Adrenal gland (tissue), 12 donors: ENCODE measurements around the gene RETN. TPM values are rescaled to one million over a fixed set of nuclear protein-coding genes. Genes with fewer than 3 reads are reported as not detected.
"Not testable (repeated sequence)": the region's sequence is repeated elsewhere in the genome, so short reads cannot be mapped to it uniquely, and the experiment has no call there.

ENCODE experiments used
- DNase-seq, 7 donors: peaks; one replicate each; pipeline ENCODE4 v3.0.0-alpha.2; 2019 to 2020
- H3K27ac ChIP-seq, 5 donors: fragments of 200-600 bp; sonication (generic) in 4 of 5; 1 replicate in 3 of 5; 2 replicates in 2 of 5; pipeline versions ENCODE4 v1.5.1 to v1.8.0; 2016 to 2020; ENCODE audit warnings: mild to moderate bottlenecking in 1 of 5
- H3K27me3 ChIP-seq: fragments of 200-600 bp; 2 replicates; pipeline ENCODE4 v1.8.0; 2021
- H3K36me3 ChIP-seq, 2 donors: fragments of 200-600 bp; replicated peaks in 1 of 2; 1 replicate in 1 of 2; 2 replicates in 1 of 2; pipeline versions ENCODE4 v1.5.1 to v1.8.0; 2018 to 2022
- H3K4me1 ChIP-seq, 2 donors: fragments of 200-600 bp; replicated peaks in 1 of 2; 1 replicate in 1 of 2; 2 replicates in 1 of 2; pipeline versions ENCODE4 v1.5.1 to v1.8.0; 2018 to 2021
- H3K4me3 ChIP-seq, 4 donors: fragments of 200-600 bp; sonication (generic) in 3 of 4; one replicate each; pipeline ENCODE4 v1.5.1; 2016 to 2018
- H3K9me3 ChIP-seq, 3 donors: fragments of 200-600 bp; sonication (generic) in 1 of 3; replicated peaks in 1 of 3; 1 replicate in 2 of 3; 2 replicates in 1 of 3; pipeline versions ENCODE4 v1.5.1 to v1.8.0; 2016 to 2021
- CTCF ChIP-seq, 6 experiments: fragments of 450-650 bp in 4 of 6; fragments of 200-600 bp in 2 of 6; sonication (generic) in 1 of 6; IDR thresholded peaks; 1 replicate in 5 of 6; 2 replicates in 1 of 6; pipeline versions ENCODE4 v1.5.1 to v1.8.0; 2016 to 2021; ENCODE audit warnings: antibody characterized with exemption in 6 of 6, mild to moderate bottlenecking in 2 of 6, moderate library complexity in 1 of 6
- POLR2A ChIP-seq, 2 donors: fragments of 450-650 bp; IDR thresholded peaks; one replicate each; pipeline ENCODE4 v1.6.1; 2017; ENCODE audit warnings: antibody characterized with exemption in 2 of 2, mild to moderate bottlenecking in 2 of 2, moderate library complexity in 1 of 2
- WGBS, 4 donors: extraction: QIAGEN DNeasy Blood & Tissue Kit in 2 of 4; methylation state at CpG; one replicate each; pipeline versions ENCODE4 v1.1.5 to v1.1.7; 2013 to 2017; 5-methylcytosine and 5-hydroxymethylcytosine counted together
- intact Hi-C, 2 donors: fragments of 100-400 bp; cut with DNase I; formaldehyde crosslinking; loops; one replicate each; pipeline versions ENCODE4 v1.14.1 to v1.15.0; 2022 to 2023
- polyA plus RNA-seq, 3 donors: library from polyadenylated mRNA; stranded (reverse); fragments of 200-250 nt in 2 of 3; fragments of 350-450 nt in 1 of 3; fragmentation: Illumina TruSeq in 1 of 3; extraction: RNeasy Lipid Tissue Mini Kit (QIAGEN cat#74804) in 1 of 3; gene quantifications; one replicate each; pipeline ENCODE4 v1.2.3, GENCODE V29; 2013 to 2014
- total RNA-seq, 9 donors: library from RNA; depleted of rRNA in 4 of 9; stranded (reverse); fragments of >200 nt in 4 of 9; fragments of 120-200 nt in 1 of 9; fragmentation: NEBNext Ultra II Directional in 1 of 9; extraction: Animal tissue kit (Norgen Biotek cat#: 25700) in 1 of 9; gene quantifications; one replicate each; pipeline versions ENCODE4 v1.1.0 to v1.2.4, GENCODE V29; 2013 to 2023
- donor health status: healthy with polysubstance abuse.
- donor health status: Bipolar disorder and iron deficiency.
- donor health status: DM: yes; HTN: yes; CAD: no.
- donor health status: DM: no; HTN: no; CAD: no.
- donor health status: DM: no; HTN: no; CAD: no.
- donor health status: DM: yes; HTN: yes; CAD: no.

The RETN gene
- total and polyA plus RNA-seq, 12 donors = 0.54 to 42.9 (median 0.78) TPM; not detected in 5

- WGBS, 4 donors = 90 to 97% (median 94%) methylated on average over 8 of the region's 8 CpGs
- Histone ChIP-seq H3K9me3 (no peaks in the 10 kb centered on the region), H3K27me3 (no peaks in the 10 kb centered on the region), H3K4me1 (no peaks in the 10 kb centered on the region), H3K4me3 (no peak overlapping the region), H3K27ac (no peak overlapping the region), H3K36me3 (no peaks in the 10 kb centered on the region)
- intact Hi-C loops = no loop called here
- DNase-seq = no peak
- TF ChIP-seq POLR2A (IDR thresholded peaks at IDR 0.05) (no peak), CTCF (IDR thresholded peaks at IDR 0.05) (no peak)
Observed at GRCh38 chr19:7643031-7643415, 25.8 kb upstream of the RETN start.

GRCh38 chr19:7643629-7644549 lies 25.0 kb upstream of the RETN start:
- H3K4me3 ChIP-seq, H3K4me1 ChIP-seq, DNase-seq, H3K27me3 ChIP-seq, H3K36me3 ChIP-seq, H3K9me3 ChIP-seq, intact Hi-C loops, H3K27ac ChIP-seq: not testable (repeated sequence)
- WGBS, 4 donors = 45 to 95% (median 70%) methylated on average over 9 to 10 of the region's 10 CpGs

GRCh38 chr19:7644550-7644877 lies 24.3 kb upstream of the RETN start:
- no peak overlapping the region for H3K4me3 ChIP-seq
- no peaks in the 10 kb centered on the region for H3K9me3 ChIP-seq
- intact Hi-C loops = no loop called here
- no peak for TF ChIP-seq POLR2A (IDR thresholded peaks at IDR 0.05)
- TF ChIP-seq CTCF (IDR thresholded peaks at IDR 0.05) = no peak
- no peaks in the 10 kb centered on the region for H3K4me1 ChIP-seq
- no peaks in the 10 kb centered on the region for H3K27me3 ChIP-seq
- DNase-seq = no peak
- no peak overlapping the region for H3K27ac ChIP-seq
- H3K36me3 ChIP-seq = no peaks in the 10 kb centered on the region
- 90 to 98% (median 94%) methylated on average over 6 to 20 of the region's 20 CpGs for WGBS, 4 donors

- DNase-seq = no peak
- H3K27ac ChIP-seq = no peak overlapping the region
- H3K27me3 ChIP-seq = no peaks in the 10 kb centered on the region
- no peaks in the 10 kb centered on the region for H3K36me3 ChIP-seq
- intact Hi-C loops = no loop called here
- H3K4me3 ChIP-seq = no peak overlapping the region
- H3K4me1 ChIP-seq = no peaks in the 10 kb centered on the region
- 81 to 97% (median 87%) methylated on average over 9 to 14 of the region's 14 CpGs for WGBS, 4 donors
- TF ChIP-seq CTCF (IDR thresholded peaks at IDR 0.05) (no peak), POLR2A (IDR thresholded peaks at IDR 0.05) (no peak)
- no peaks in the 10 kb centered on the region for H3K9me3 ChIP-seq
Observed at GRCh38 chr19:7645163-7645562, 23.7 kb upstream of the RETN start.
